ENCODE results near the gene SLC22A12.

SLC22A12 gene

DNA sequence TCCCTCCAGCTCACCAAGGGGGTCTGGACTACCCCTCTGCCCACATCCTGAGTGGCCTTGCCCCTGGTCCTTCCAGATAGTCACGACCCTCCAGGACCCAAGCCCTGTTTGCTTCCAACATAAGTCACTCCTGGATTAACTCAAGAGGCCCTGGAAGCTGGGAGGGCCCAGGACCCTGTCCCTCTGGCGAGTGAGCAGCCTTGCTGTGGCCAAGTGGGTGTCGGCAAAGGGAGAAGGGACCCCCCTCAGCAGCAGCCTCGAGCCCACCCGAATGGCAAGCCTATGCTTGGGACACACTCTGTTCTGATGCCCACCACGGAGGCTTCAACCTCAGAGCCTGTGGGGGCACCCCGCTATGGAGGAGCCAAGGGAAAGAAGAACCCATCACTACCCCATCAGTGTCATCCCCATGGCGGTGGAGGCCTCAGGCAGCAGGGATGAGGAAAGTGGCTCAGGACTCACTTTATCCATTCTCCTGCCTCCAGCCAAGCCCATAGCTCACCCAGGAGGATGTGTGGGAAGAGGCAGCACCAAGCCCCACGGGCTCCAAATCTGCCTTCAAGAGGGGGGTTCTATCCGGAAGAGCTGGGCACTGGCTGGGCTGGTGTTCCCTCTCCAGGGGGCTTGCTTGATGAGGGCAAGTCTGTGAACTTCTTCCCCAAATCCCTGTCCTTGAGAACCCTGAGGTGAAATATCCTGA is 12.5 kb downstream of the SLC22A12 start:
- Histone ChIP-seq H3K9ac (no peak overlapping the region), H3K27me3 (ENCODE audit: control insufficient read depth, insufficient read depth, low read length) (no peaks in the 10 kb centered on the region), H3K79me2 (no peaks in the 10 kb centered on the region), H2AFZ (no peak overlapping the region), H3K4me3 (ENCODE audit: low read depth, low read length) (no peak overlapping the region), H3K36me3 (ENCODE audit: control insufficient read depth, insufficient read depth, low read length) (no peaks in the 10 kb centered on the region), H3K9me3 (ENCODE audit: control insufficient read depth, low read length) (no peaks in the 10 kb centered on the region), H3K4me1 (no peaks in the 10 kb centered on the region), H3K27ac (no peak overlapping the region), H3K4me2 (ENCODE audit: low read length) (no peak overlapping the region)
- TF ChIP-seq, protein P1, sequence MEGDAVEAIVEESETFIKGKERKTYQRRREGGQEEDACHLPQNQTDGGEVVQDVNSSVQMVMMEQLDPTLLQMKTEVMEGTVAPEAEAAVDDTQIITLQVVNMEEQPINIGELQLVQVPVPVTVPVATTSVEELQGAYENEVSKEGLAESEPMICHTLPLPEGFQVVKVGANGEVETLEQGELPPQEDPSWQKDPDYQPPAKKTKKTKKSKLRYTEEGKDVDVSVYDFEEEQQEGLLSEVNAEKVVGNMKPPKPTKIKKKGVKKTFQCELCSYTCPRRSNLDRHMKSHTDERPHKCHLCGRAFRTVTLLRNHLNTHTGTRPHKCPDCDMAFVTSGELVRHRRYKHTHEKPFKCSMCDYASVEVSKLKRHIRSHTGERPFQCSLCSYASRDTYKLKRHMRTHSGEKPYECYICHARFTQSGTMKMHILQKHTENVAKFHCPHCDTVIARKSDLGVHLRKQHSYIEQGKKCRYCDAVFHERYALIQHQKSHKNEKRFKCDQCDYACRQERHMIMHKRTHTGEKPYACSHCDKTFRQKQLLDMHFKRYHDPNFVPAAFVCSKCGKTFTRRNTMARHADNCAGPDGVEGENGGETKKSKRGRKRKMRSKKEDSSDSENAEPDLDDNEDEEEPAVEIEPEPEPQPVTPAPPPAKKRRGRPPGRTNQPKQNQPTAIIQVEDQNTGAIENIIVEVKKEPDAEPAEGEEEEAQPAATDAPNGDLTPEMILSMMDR (IDR thresholded peaks at IDR 0.05), result no peak

- H3K9me3 ChIP-seq (ENCODE audit: control insufficient read depth, low read length), result no peaks in the 10 kb centered on the region
- TF ChIP-seq, protein P1 (IDR thresholded peaks at IDR 0.05), result no peak
Measured at GRCh38 chr11:64604458-64605243, 13.6 kb downstream of the SLC22A12 start.

DNA sequence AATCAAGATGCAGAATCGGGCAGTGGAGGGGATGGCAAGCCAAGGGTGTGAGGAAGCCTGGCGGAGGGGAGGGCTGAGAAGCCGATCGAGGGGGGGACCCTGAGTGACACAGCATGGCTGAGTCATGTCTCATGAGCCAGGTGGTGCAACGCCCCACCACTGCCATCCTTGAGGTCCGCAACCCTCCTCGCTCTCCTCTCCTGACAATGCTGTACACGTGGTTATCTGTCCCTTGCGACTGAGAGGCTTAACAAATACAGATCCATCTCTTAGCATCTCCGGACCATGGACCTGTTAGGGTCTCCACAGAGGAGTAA is 14.2 kb downstream of the SLC22A12 start:
- TF ChIP-seq, protein P1 (IDR thresholded peaks at IDR 0.05), result no peak
- H3K4me2 ChIP-seq (ENCODE audit: low read length), result no peak overlapping the region
- no peaks in the 10 kb centered on the region for H3K79me2 ChIP-seq
- H2AFZ ChIP-seq, result no peak overlapping the region
- no peaks in the 10 kb centered on the region for H3K36me3 ChIP-seq (ENCODE audit: control insufficient read depth, insufficient read depth, low read length)
- no peak overlapping the region for H3K27ac ChIP-seq
- no peaks in the 10 kb centered on the region for H3K4me1 ChIP-seq
- H3K4me3 ChIP-seq (ENCODE audit: low read depth, low read length), result no peak overlapping the region
- H3K27me3 ChIP-seq (ENCODE audit: control insufficient read depth, insufficient read depth, low read length), result no peaks in the 10 kb centered on the region
- no peaks in the 10 kb centered on the region for H3K9me3 ChIP-seq (ENCODE audit: control insufficient read depth, low read length)
- H3K9ac ChIP-seq, result no peak overlapping the region

More at GRCh38 chr11:64604458-64605243, 13.6 kb downstream of the SLC22A12 start:
- no peak overlapping the region for H3K9ac ChIP-seq
- no peaks in the 10 kb centered on the region for H3K27me3 ChIP-seq (ENCODE audit: control insufficient read depth, insufficient read depth, low read length)
- no peak overlapping the region for H2AFZ ChIP-seq
- H3K4me3 ChIP-seq (ENCODE audit: low read depth, low read length), result no peak overlapping the region
- H3K79me2 ChIP-seq, result no peaks in the 10 kb centered on the region
- no peaks in the 10 kb centered on the region for H3K36me3 ChIP-seq (ENCODE audit: control insufficient read depth, insufficient read depth, low read length)
- H3K27ac ChIP-seq, result no peak overlapping the region
- H3K4me2 ChIP-seq (ENCODE audit: low read length), result no peak overlapping the region
- H3K4me1 ChIP-seq, result no peaks in the 10 kb centered on the region

- no peak overlapping the region for H3K4me3 ChIP-seq (ENCODE audit: low read depth, low read length)
- H3K27me3 ChIP-seq (ENCODE audit: control insufficient read depth, insufficient read depth, low read length), result no peaks in the 10 kb centered on the region
- no peak overlapping the region for H3K27ac ChIP-seq
- H3K9me3 ChIP-seq (ENCODE audit: control insufficient read depth, low read length), result no peaks in the 10 kb centered on the region
- no peak overlapping the region for H3K4me2 ChIP-seq (ENCODE audit: low read length)
- no peak overlapping the region for H2AFZ ChIP-seq
- no peaks in the 10 kb centered on the region for H3K4me1 ChIP-seq
- H3K79me2 ChIP-seq, result no peaks in the 10 kb centered on the region
- H3K36me3 ChIP-seq (ENCODE audit: control insufficient read depth, insufficient read depth, low read length), result no peaks in the 10 kb centered on the region
- no peak overlapping the region for H3K9ac ChIP-seq
- TF ChIP-seq, protein P1 (IDR thresholded peaks at IDR 0.05), result no peak
Measured at GRCh38 chr11:64605656-64606585, 14.9 kb downstream of the SLC22A12 start.

All from parathyroid adenoma (tissue), 2 donors.